Measurements from ENCODE around the gene REEP1.
A peak's percentile ranks its signal among the peaks of the same experiment; 100 is the strongest.

REEP1 gene

DNA sequence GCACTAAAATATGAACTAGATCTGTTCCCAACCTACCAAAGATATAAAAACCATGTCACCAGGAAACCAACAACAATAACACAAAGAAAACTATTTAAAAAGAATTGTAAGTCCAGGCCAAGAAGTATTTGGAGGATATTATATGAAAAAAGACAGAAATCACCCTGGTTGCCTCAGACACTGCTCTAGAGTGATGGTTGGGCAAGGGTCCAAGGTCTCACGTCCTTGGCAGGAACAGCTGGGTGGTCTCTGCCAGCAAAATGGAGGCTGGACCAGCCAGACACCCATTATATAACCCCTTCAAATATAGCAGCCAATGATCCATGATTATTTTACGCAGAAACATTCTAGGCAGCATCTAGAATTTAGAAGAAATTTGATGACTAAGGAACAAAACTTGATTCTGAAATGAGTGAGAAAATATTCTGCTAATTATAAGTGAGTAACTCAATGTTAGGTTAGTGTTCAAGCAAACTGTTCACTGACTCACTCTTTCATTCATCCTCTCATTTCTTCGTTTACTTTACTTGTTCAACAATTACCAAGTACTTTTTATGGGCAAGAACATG, 102.8 kb downstream of the REEP1 start:
- no peak overlapping the region for H2BK5ac ChIP-seq (ENCODE audit: low read length)
- no peak overlapping the region for H2BK12ac ChIP-seq (ENCODE audit: low read length)
- H3K9me3 ChIP-seq (replicated peaks in 1 of 2; ENCODE audit: control insufficient read depth in 2 of 2, insufficient read depth in 1 of 2, low read depth in 1 of 2, low read length in 2 of 2) = no peaks in the 10 kb centered on the region
- H3K4me1 ChIP-seq (ENCODE audit: control insufficient read depth in 2 of 2, insufficient read depth in 1 of 2, low read depth in 1 of 2, low read length in 2 of 2) = peaks cover 20 to 38% of the 10 kb centered on the region in 2 donors
- H2BK120ac ChIP-seq (ENCODE audit: low read depth, low read length) = no peak overlapping the region
- H4K91ac ChIP-seq (ENCODE audit: low read depth, low read length, poor library complexity) = no peak overlapping the region
- no peak for DNase-seq (ENCODE audit: low spot score)
- H3K23ac ChIP-seq (ENCODE audit: low read depth, low read length, poor library complexity) = no peak overlapping the region
- no peak overlapping the region for H4K8ac ChIP-seq (ENCODE audit: low read depth, low read length)
- H3K27me3 ChIP-seq (ENCODE audit: control insufficient read depth in 3 of 3, insufficient read depth in 3 of 3, low read depth in 1 of 3, low read length in 3 of 3) = no peaks in the 10 kb centered on the region
- H2AFZ ChIP-seq (ENCODE audit: low read length) = no peak overlapping the region
- no peak overlapping the region for H3K4me3 ChIP-seq (ENCODE audit: low read length in 2 of 2)
- no peak overlapping the region for H2BK15ac ChIP-seq (ENCODE audit: low read length)
- H3K27ac ChIP-seq (replicated peaks; ENCODE audit: low read length) = no peak overlapping the region
- no peaks in the 10 kb centered on the region for H3K79me1 ChIP-seq (ENCODE audit: low read depth, low read length)
- H3K18ac ChIP-seq (ENCODE audit: low read length) = no peak overlapping the region
- no peak overlapping the region for H2AK5ac ChIP-seq (ENCODE audit: low read depth, low read length)
- no peak overlapping the region for H3K4me2 ChIP-seq (ENCODE audit: insufficient read depth, low read length, poor library complexity, severe bottlenecking)
- no peak overlapping the region for H3K14ac ChIP-seq (ENCODE audit: low read length)
- no peak overlapping the region for H3K4ac ChIP-seq (ENCODE audit: low read length)
- no peaks in the 10 kb centered on the region for H3K36me3 ChIP-seq (replicated peaks in 1 of 2; ENCODE audit: control insufficient read depth in 2 of 2, insufficient read depth in 2 of 2, low read length in 2 of 2)
- no CpG with 5 or more reads among the region's 3 CpGs for WGBS, 2 donors (ENCODE audit: extremely low coverage in 2 of 2, insufficient read length in 2 of 2, insufficient replicate concordance in 1 of 2)
- no peak overlapping the region for H3K9ac ChIP-seq (ENCODE audit: low read depth, low read length, poor library complexity)

DNA sequence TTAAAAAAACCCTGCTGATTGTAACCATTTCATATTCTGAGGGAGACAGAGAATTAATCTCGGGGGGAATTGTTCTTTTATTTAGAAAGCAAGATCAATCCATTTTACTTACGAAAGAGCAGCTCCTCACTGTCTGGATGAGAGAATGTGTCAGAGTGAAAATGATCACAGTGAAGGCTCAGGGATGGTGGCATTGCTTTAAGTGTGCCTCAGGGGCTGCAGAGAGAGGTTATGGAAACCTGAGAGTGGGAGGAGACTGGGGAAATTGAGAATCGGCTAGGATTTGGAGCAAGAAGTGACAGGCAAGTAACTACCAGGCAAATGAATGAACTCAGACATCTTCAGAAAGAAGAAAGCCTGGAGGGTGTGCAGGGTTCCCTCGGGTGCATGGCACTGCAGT, 104.0 kb downstream of the REEP1 start:
- Histone ChIP-seq H3K18ac (ENCODE audit: low read length) (no peak overlapping the region), H4K8ac (ENCODE audit: low read depth, low read length) (no peak overlapping the region), H3K9me3 (replicated peaks in 1 of 2; ENCODE audit: control insufficient read depth in 2 of 2, insufficient read depth in 1 of 2, low read depth in 1 of 2, low read length in 2 of 2) (no peaks in the 10 kb centered on the region), H3K4me2 (ENCODE audit: insufficient read depth, low read length, poor library complexity, severe bottlenecking) (no peak overlapping the region), H3K4ac (ENCODE audit: low read length) (no peak overlapping the region), H3K27ac (replicated peaks; ENCODE audit: low read length) (no peak overlapping the region), H2AFZ (ENCODE audit: low read length) (peak overlapping the region; percentile 46), H2BK5ac (ENCODE audit: low read length) (no peak overlapping the region), H3K14ac (ENCODE audit: low read length) (no peak overlapping the region), H4K91ac (ENCODE audit: low read depth, low read length, poor library complexity) (no peak overlapping the region), H2BK120ac (ENCODE audit: low read depth, low read length) (no peak overlapping the region), H3K9ac (ENCODE audit: low read depth, low read length, poor library complexity) (no peak overlapping the region), H3K27me3 (ENCODE audit: control insufficient read depth in 3 of 3, insufficient read depth in 3 of 3, low read depth in 1 of 3, low read length in 3 of 3) (no peaks in the 10 kb centered on the region), H3K4me1 (ENCODE audit: control insufficient read depth in 2 of 2, insufficient read depth in 1 of 2, low read depth in 1 of 2, low read length in 2 of 2) (peaks cover 22 to 32% of the 10 kb centered on the region in 2 donors), H2BK15ac (ENCODE audit: low read length) (no peak overlapping the region), H2BK12ac (ENCODE audit: low read length) (no peak overlapping the region), H3K4me3 (ENCODE audit: low read length in 2 of 2) (no peak overlapping the region), H2AK5ac (ENCODE audit: low read depth, low read length) (no peak overlapping the region), H3K79me1 (ENCODE audit: low read depth, low read length) (no peaks in the 10 kb centered on the region), H3K23ac (ENCODE audit: low read depth, low read length, poor library complexity) (no peak overlapping the region), H3K36me3 (replicated peaks in 1 of 2; ENCODE audit: control insufficient read depth in 2 of 2, insufficient read depth in 2 of 2, low read length in 2 of 2) (no peaks in the 10 kb centered on the region)
- no CpG with 5 or more reads among the region's 4 CpGs for WGBS, 2 donors (ENCODE audit: extremely low coverage in 2 of 2, insufficient read length in 2 of 2, insufficient replicate concordance in 1 of 2)
- DNase-seq (ENCODE audit: low spot score) = no peak

DNA sequence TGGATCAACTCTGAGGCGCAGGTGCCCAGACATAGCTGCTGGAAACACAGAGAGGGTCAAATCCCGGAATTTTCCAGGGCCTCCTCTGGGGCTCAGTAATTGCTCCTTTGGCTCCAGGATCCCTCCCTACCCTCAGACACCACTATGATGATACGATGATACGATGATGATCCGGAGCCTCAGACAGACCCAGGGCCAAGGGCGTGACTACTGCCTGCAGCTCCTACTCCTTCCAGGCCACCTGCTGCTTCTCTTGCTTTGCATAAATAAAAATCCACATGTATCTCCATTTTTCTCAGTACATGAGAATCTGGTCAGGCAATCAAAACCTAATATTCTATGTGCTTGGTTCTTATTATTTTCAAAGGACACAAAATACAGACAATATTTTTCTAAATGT, 104.5 kb downstream of the REEP1 start:
- Histone ChIP-seq H4K91ac (ENCODE audit: low read depth, low read length, poor library complexity) (no peak overlapping the region), H3K27ac (replicated peaks; ENCODE audit: low read length) (no peak overlapping the region), H2BK12ac (ENCODE audit: low read length) (no peak overlapping the region), H3K4ac (ENCODE audit: low read length) (no peak overlapping the region), H3K23ac (ENCODE audit: low read depth, low read length, poor library complexity) (no peak overlapping the region), H3K4me2 (ENCODE audit: insufficient read depth, low read length, poor library complexity, severe bottlenecking) (no peak overlapping the region), H3K9ac (ENCODE audit: low read depth, low read length, poor library complexity) (no peak overlapping the region), H2BK5ac (ENCODE audit: low read length) (no peak overlapping the region), H3K36me3 (replicated peaks in 1 of 2; ENCODE audit: control insufficient read depth in 2 of 2, insufficient read depth in 2 of 2, low read length in 2 of 2) (no peaks in the 10 kb centered on the region), H3K14ac (ENCODE audit: low read length) (no peak overlapping the region), H3K4me1 (ENCODE audit: control insufficient read depth in 2 of 2, insufficient read depth in 1 of 2, low read depth in 1 of 2, low read length in 2 of 2) (peaks cover 22 to 32% of the 10 kb centered on the region in 2 donors), H2AFZ (ENCODE audit: low read length) (no peak overlapping the region), H2BK120ac (ENCODE audit: low read depth, low read length) (no peak overlapping the region), H2AK5ac (ENCODE audit: low read depth, low read length) (no peak overlapping the region), H3K27me3 (ENCODE audit: control insufficient read depth in 3 of 3, insufficient read depth in 3 of 3, low read depth in 1 of 3, low read length in 3 of 3) (no peaks in the 10 kb centered on the region), H3K4me3 (ENCODE audit: low read length in 2 of 2) (no peak overlapping the region), H3K18ac (ENCODE audit: low read length) (no peak overlapping the region), H4K8ac (ENCODE audit: low read depth, low read length) (no peak overlapping the region), H2BK15ac (ENCODE audit: low read length) (no peak overlapping the region), H3K79me1 (ENCODE audit: low read depth, low read length) (no peaks in the 10 kb centered on the region), H3K9me3 (replicated peaks in 1 of 2; ENCODE audit: control insufficient read depth in 2 of 2, insufficient read depth in 1 of 2, low read depth in 1 of 2, low read length in 2 of 2) (no peaks in the 10 kb centered on the region)
- no CpG with 5 or more reads among the region's 6 CpGs for WGBS, 2 donors (ENCODE audit: extremely low coverage in 2 of 2, insufficient read length in 2 of 2, insufficient replicate concordance in 1 of 2)
- no peak for DNase-seq (ENCODE audit: low spot score)

DNA sequence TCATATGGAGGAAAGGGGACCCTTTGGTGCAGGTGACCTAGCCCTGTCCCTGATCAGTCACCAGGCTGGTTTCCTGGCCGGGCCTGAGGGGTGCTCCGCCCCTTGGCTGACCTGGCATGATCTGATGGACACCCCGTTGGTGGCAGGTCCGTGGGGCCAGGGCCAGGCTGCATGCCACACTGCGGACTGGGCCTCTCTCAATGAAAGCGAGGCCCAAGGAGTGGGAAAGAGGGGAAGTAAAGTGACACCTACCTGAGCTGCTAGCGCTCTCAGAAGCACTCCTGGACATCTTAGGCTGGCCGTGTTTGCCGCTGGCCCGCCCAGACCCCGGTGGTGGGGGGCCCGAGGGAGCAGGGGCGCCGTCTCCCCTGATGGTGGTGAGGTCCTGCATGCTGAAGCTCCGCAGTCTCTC, 105.0 kb downstream of the REEP1 start:
- peak overlapping the region; percentile 88 for H2AK5ac ChIP-seq (ENCODE audit: low read depth, low read length)
- no peak overlapping the region for H2BK120ac ChIP-seq (ENCODE audit: low read depth, low read length)
- H2BK5ac ChIP-seq (ENCODE audit: low read length) = peak overlapping the region; percentile 87
- no peak overlapping the region for H3K4me3 ChIP-seq (ENCODE audit: low read length in 2 of 2)
- H2BK12ac ChIP-seq (ENCODE audit: low read length) = peak overlapping the region; percentile 75
- no peaks in the 10 kb centered on the region for H3K36me3 ChIP-seq (replicated peaks in 1 of 2; ENCODE audit: control insufficient read depth in 2 of 2, insufficient read depth in 2 of 2, low read length in 2 of 2)
- no peaks in the 10 kb centered on the region for H3K27me3 ChIP-seq (ENCODE audit: control insufficient read depth in 3 of 3, insufficient read depth in 3 of 3, low read depth in 1 of 3, low read length in 3 of 3)
- no peak overlapping the region for H3K4ac ChIP-seq (ENCODE audit: low read length)
- H4K8ac ChIP-seq (ENCODE audit: low read depth, low read length) = no peak overlapping the region
- no peak overlapping the region for H2BK15ac ChIP-seq (ENCODE audit: low read length)
- no CpG with 5 or more reads among the region's 15 CpGs for WGBS, 2 donors (ENCODE audit: extremely low coverage in 2 of 2, insufficient read length in 2 of 2, insufficient replicate concordance in 1 of 2)
- H3K18ac ChIP-seq (ENCODE audit: low read length) = no peak overlapping the region
- H4K91ac ChIP-seq (ENCODE audit: low read depth, low read length, poor library complexity) = no peak overlapping the region
- H3K9me3 ChIP-seq (replicated peaks in 1 of 2; ENCODE audit: control insufficient read depth in 2 of 2, insufficient read depth in 1 of 2, low read depth in 1 of 2, low read length in 2 of 2) = no peaks in the 10 kb centered on the region
- H3K23ac ChIP-seq (ENCODE audit: low read depth, low read length, poor library complexity) = peak overlapping the region; percentile 38
- peaks cover 22 to 32% of the 10 kb centered on the region in 2 donors for H3K4me1 ChIP-seq (ENCODE audit: control insufficient read depth in 2 of 2, insufficient read depth in 1 of 2, low read depth in 1 of 2, low read length in 2 of 2)
- no peak overlapping the region for H2AFZ ChIP-seq (ENCODE audit: low read length)
- no peak overlapping the region for H3K4me2 ChIP-seq (ENCODE audit: insufficient read depth, low read length, poor library complexity, severe bottlenecking)
- H3K14ac ChIP-seq (ENCODE audit: low read length) = no peak overlapping the region
- H3K79me1 ChIP-seq (ENCODE audit: low read depth, low read length) = no peaks in the 10 kb centered on the region
- no peak overlapping the region for H3K27ac ChIP-seq (replicated peaks; ENCODE audit: low read length)
- no peak for DNase-seq (ENCODE audit: low spot score)
- no peak overlapping the region for H3K9ac ChIP-seq (ENCODE audit: low read depth, low read length, poor library complexity)
